Measurements from ENCODE around the gene CFHR2. TPM values are rescaled to one million over a fixed set of nuclear protein-coding genes. Genes with fewer than 3 reads are reported as not detected.

The CFHR2 gene
- total and polyA plus RNA-seq, 2 of the 8 experiments (the other 6 are each of a cell fraction or from before 2014, with no cell fraction given): not detected

DNA sequence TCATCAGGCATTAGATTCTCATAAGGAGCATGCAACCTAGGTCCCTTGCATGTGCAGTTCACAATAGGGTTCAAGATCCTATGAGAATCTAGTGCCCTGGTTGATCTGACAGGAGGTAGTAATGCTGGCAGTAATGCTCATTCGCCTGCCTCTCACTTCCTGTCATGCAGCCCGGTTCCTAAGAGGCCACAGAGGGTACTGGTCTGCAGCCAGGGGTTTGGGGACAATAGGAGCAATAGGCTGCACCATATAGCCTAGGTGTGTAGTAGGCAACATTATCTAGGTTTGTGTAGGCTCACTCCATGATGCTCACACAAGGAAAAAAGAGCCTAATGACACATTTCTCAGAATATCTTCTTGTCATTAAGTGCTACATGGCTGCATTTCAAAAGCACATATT lies 59.6 kb downstream of the CFHR2 start:
- no peak overlapping the region for H4K91ac ChIP-seq (replicated peaks; ENCODE audit: insufficient read length, low read length)
- no peak overlapping the region for H3K56ac ChIP-seq (replicated peaks; ENCODE audit: insufficient read length, low read depth, low read length)
- no peaks in the 10 kb centered on the region for H3K79me1 ChIP-seq (ENCODE audit: low read depth, low read length)
- H2BK5ac ChIP-seq (ENCODE audit: low read depth, low read length): no peak overlapping the region
- FAIRE-seq (no peak), DNase-seq (ENCODE audit: low read depth in 1 of 2, low spot score in 2 of 2) (no peak)
- H3K27ac ChIP-seq (ENCODE audit: low read depth, low read length): no peak overlapping the region
- 84% methylated on average over 2 of the region's 2 CpGs; no CpG with 5 or more reads in 1 of the 2 experiments for whole genome bisulfite sequencing, 2 experiments (ENCODE audit: extremely low coverage in 1 of 2, insufficient coverage in 1 of 2, insufficient read length in 1 of 2, insufficient replicate concordance in 2 of 2, low coverage in 1 of 2, low lambda C conversion rate in 2 of 2, missing lambda C conversion rate in 1 of 2)
- H3K4me3 ChIP-seq (ENCODE audit: extremely low read depth in 1 of 4, insufficient read depth in 2 of 4, low read depth in 3 of 4, low read length in 4 of 4): no peak overlapping the region
- no peak for TF ChIP-seq EP300 (IDR thresholded peaks at IDR 0.05; ENCODE audit: borderline replicate concordance in 1 of 2, low read depth in 2 of 2, low read length in 2 of 2)
- no peak for TF ChIP-seq JUND (IDR thresholded peaks at IDR 0.05; ENCODE audit: low read length)
- TF ChIP-seq POLR2A (IDR thresholded peaks at IDR 0.05; ENCODE audit: control extremely low read depth in 1 of 2, low read depth in 2 of 2, low read length in 2 of 2): no peak
- TF ChIP-seq, protein P1, sequence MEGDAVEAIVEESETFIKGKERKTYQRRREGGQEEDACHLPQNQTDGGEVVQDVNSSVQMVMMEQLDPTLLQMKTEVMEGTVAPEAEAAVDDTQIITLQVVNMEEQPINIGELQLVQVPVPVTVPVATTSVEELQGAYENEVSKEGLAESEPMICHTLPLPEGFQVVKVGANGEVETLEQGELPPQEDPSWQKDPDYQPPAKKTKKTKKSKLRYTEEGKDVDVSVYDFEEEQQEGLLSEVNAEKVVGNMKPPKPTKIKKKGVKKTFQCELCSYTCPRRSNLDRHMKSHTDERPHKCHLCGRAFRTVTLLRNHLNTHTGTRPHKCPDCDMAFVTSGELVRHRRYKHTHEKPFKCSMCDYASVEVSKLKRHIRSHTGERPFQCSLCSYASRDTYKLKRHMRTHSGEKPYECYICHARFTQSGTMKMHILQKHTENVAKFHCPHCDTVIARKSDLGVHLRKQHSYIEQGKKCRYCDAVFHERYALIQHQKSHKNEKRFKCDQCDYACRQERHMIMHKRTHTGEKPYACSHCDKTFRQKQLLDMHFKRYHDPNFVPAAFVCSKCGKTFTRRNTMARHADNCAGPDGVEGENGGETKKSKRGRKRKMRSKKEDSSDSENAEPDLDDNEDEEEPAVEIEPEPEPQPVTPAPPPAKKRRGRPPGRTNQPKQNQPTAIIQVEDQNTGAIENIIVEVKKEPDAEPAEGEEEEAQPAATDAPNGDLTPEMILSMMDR (IDR thresholded peaks at IDR 0.05; ENCODE audit: control extremely low read depth in 1 of 3, insufficient read depth in 1 of 3, low read depth in 1 of 3, low read length in 3 of 3): no peak
- TF ChIP-seq BACH1 (IDR thresholded peaks at IDR 0.05; ENCODE audit: low read length): no peak
- no peak for TF ChIP-seq SIRT6 (IDR thresholded peaks at IDR 0.05; ENCODE audit: low read length)
- no peak for TF ChIP-seq SAP30 (IDR thresholded peaks at IDR 0.05; ENCODE audit: insufficient read depth, insufficient replicate concordance, low read length)
- TF ChIP-seq SUZ12 (IDR thresholded peaks at IDR 0.05; ENCODE audit: low read length): no peak
- no peak for TF ChIP-seq PHF8 (conservative IDR thresholded peaks at IDR 0.05; ENCODE audit: low read depth, low read length)
- no peak overlapping the region for H2BK12ac ChIP-seq (ENCODE audit: low read depth, low read length)
- H2AFZ ChIP-seq (ENCODE audit: low read length): no peak overlapping the region
- no peak overlapping the region for H2BK20ac ChIP-seq (ENCODE audit: low read length)
- H3K79me2 ChIP-seq (ENCODE audit: control insufficient read depth in 1 of 2, insufficient read depth in 2 of 2, low read length in 2 of 2): no peaks in the 10 kb centered on the region
- no peak overlapping the region for H4K8ac ChIP-seq (ENCODE audit: extremely low read depth, insufficient read depth, low read length)
- H3K14ac ChIP-seq (ENCODE audit: insufficient read length): no peak overlapping the region
- no peaks in the 10 kb centered on the region for H3K23me2 ChIP-seq (ENCODE audit: low read depth, low read length)
- H3K4ac ChIP-seq (replicated peaks; ENCODE audit: insufficient read length, low read depth, low read length): no peak overlapping the region
- no peak overlapping the region for H3K23ac ChIP-seq (ENCODE audit: insufficient read length)
- H3K4me1 ChIP-seq (replicated peaks in 1 of 4; ENCODE audit: control insufficient read depth in 3 of 4, insufficient read depth in 4 of 4, low read length in 3 of 4): no peaks in the 10 kb centered on the region
- no peaks in the 10 kb centered on the region for H4K20me1 ChIP-seq (replicated peaks in 1 of 2; ENCODE audit: control insufficient read depth in 1 of 2, insufficient read depth in 2 of 2, low read length in 2 of 2)
- H3K9me3 ChIP-seq (ENCODE audit: insufficient read depth in 2 of 2, low read depth in 1 of 2, low read length in 1 of 2): 0 out of 4 replicates have a peak, but pooled peaks cover 0 to 4% of the 10 kb centered on the region in 2 experiments
- no peak overlapping the region for H2BK15ac ChIP-seq (ENCODE audit: low read length)
- H2BK120ac ChIP-seq (replicated peaks; ENCODE audit: low read depth, low read length): no peak overlapping the region
- CTCF ChIA-PET (ENCODE audit: partially characterized antibody): no interaction called here
- POLR2A ChIA-PET (ENCODE audit: partially characterized antibody): no interaction called here
- no peaks in the 10 kb centered on the region for H3K36me3 ChIP-seq (ENCODE audit: control insufficient read depth in 2 of 4, insufficient read depth in 4 of 4, low read length in 3 of 4)
- H3K4me2 ChIP-seq (ENCODE audit: insufficient read depth in 1 of 2, low read depth in 2 of 2, low read length in 2 of 2): no peak overlapping the region
- no peaks in the 10 kb centered on the region for H3K27me3 ChIP-seq (replicated peaks in 1 of 4; ENCODE audit: control insufficient read depth in 3 of 4, extremely low read depth in 1 of 4, insufficient read depth in 3 of 4, low read length in 3 of 4)
- no peak overlapping the region for H2AK5ac ChIP-seq (ENCODE audit: low read depth, low read length)
- H3K18ac ChIP-seq (ENCODE audit: extremely low read depth, low read length): no peak overlapping the region
- no peak overlapping the region for H4K5ac ChIP-seq (ENCODE audit: insufficient read length, low read depth, low read length)
- no peak overlapping the region for H3K9ac ChIP-seq (replicated peaks in 1 of 4; ENCODE audit: extremely low read depth in 1 of 4, low read depth in 3 of 4, low read length in 3 of 4)
